Measurements from ENCODE around the gene NEU2. TPM values are rescaled to one million over a fixed set of nuclear protein-coding genes. Genes with fewer than 3 reads are reported as not detected.
"Not testable (repeated sequence)": the region's sequence is repeated elsewhere in the genome, so short reads cannot be mapped to it uniquely, and the experiment has no call there.

NEU2 gene
- polyA plus RNA-seq, 3 donors = not detected

DNA sequence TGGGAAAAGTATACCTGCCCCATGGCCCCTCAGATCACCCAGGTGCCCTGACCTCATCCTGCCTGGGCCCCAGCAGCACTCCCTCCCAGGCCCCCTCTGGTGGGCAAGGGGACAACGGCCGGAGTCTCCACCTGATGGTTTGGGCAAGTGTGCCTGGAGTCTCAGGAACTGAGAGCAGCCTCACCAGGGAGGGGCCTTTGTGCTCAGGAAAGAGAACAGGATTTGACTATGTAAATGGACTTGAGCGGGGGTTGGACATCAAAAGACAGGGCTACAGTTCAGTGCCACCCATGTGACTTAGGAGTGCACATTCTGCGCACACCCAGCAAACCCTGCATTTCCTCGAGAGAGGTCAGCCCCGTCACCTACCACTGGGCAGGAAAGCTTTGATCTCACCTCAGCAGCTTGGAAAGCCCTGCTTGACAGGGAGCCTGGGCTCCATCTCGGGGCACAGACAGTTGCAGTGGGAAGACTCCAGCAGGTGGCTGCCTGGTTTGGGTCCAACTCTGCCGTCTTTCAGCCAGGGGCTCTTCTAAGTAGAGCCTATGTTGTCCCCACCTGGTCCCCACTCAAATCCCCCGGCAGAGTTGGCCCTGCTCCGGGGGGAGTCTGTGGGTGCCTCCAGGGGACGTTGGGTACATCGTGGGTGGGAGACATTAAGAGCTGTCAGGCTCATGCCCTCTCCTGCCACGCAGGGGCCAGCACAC is 30.9 kb downstream of the NEU2 start:
- WGBS, 3 donors = 48 to 76% (median 50%) methylated on average over 13 of the region's 13 CpGs
- no peak overlapping the region for H3K27ac ChIP-seq (ENCODE audit: low read depth, low read length)

GRCh38 chr2:233063976-233064411 is 31.5 kb downstream of the NEU2 start:
- H3K27ac ChIP-seq (ENCODE audit: low read depth, low read length) = no peak overlapping the region
- WGBS, 3 donors = 54 to 94% (median 67%) methylated on average over 9 of the region's 9 CpGs

DNA sequence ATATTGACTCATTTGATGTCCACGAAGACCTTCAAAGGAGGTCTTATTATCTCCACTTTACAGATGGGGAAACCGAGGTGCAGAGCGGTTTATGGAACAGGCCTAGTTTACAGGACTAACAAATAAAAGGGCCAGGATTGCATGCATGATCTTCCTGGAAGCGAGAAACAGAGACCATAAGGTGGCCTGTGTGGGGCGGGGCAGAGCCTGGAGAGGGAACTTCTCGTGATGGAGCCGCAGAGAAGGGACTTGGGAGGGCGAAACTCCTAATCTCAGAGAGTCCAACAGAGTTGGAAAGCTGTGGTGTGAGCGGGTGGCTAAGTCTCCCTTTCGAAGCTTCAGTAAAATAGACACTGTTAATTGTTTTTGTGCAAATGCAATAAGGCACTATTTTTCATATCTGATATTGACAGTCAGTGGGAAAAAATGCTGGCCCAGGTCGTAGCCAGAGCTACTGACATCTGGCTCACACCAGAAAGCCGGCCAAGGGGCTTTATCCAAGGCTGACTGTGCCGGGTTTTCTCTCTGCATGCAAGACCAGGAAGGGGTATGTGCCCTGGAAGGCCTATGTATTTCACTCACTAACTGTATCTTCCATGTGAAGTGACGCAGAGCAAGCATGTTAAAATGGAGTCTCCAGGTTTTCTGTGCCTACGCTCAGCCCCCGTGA is 32.2 kb downstream of the NEU2 start:
- H3K27ac ChIP-seq (ENCODE audit: low read depth, low read length) = no peak overlapping the region
- WGBS, 3 donors = 64 to 73% (median 73%) methylated on average over 16 of the region's 16 CpGs

DNA sequence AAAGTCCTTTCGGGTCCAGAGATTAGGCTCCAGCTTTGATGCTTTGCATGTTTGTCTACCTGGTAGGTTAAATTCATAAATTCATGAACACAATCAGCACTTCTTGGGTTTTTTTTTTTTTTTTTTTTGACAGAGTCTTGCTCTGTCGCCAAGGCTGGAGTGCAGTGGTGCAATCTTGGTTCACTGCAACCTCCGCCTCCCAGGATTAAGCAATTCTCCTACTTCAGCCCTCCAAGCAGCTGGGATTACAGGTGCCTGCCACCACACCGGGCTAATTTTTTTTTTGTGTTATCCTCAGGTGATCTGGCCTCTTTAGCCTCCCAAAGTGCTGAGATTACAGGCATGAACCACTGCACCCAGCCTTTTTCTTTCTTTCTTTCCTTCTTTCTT is 32.7 kb downstream of the NEU2 start:
- H3K27ac ChIP-seq (ENCODE audit: low read depth, low read length) = not testable (repeated sequence)
- WGBS, 3 donors = 58 to 86% (median 59%) methylated on average over 4 of the region's 4 CpGs

- no peak overlapping the region for H3K27ac ChIP-seq (ENCODE audit: low read depth, low read length)
- WGBS, 3 donors = 87 to 93% (median 92%) methylated on average over 9 of the region's 9 CpGs
Measured at GRCh38 chr2:233065954-233066470, 33.5 kb downstream of the NEU2 start.

DNA sequence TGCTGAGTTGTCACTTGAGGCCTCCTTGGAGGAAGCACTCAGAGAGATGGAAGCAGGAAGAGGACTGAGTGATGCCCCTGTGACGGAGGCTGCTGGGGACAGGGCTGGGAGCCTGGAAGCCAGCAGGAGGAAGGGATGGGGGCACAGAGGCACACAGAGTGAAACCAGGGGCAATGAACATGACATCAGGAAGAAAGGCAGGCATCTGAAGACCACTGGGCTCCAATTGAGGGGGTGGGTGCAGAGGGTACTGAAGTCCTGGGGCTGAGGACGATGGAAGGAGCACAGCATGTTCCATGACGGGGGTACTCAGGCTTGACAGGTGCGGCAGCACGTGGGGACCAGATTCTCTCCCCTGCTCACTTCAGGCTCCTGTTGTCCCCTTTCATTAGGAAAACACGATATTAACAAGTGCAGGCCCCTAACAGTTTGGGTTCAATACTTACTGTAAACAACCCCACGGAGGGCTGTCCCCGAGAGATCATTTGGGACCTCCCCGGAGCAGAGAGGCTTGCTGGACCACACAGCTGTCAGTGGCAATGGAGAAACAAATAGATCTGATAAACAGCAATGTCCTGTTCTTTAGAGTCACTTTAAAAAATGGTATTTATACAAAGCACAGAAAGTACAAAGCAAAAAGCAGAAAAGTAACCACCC is 36.4 kb downstream of the NEU2 start:
- 50 to 69% (median 65%) methylated on average over 9 of the region's 9 CpGs for WGBS, 3 donors

DNA sequence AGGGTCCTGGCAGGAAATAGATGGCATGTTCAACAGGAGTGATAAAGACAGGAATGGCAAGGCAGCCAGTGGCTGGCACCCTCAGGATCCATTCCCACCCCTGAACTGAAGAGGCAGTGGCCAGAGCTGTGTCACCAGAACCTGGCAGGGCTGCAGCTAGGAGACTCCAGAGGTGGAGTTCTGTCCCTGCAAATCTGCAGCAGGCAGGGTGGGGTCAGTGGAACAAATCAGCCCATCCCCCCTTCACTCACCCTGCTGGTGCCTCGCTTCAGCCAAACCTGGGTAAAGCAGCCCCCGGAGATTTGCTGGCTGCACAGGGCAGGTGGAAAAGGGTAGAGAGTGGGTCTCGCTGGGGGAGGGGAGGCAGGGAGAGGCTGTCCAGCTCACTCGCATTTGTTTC is 40.4 kb downstream of the NEU2 start:
- H3K27ac ChIP-seq (ENCODE audit: low read depth, low read length) = no peak overlapping the region
- 71 to 92% (median 76%) methylated on average over 4 of the region's 4 CpGs for WGBS, 3 donors

More for the DNA sequence above, 36.4 kb downstream of the NEU2 start:
- H3K27ac ChIP-seq (ENCODE audit: low read depth, low read length) = no peak overlapping the region

- H3K27ac ChIP-seq (ENCODE audit: low read depth, low read length) = no peak overlapping the region
- WGBS, 3 donors = 57 to 76% (median 73%) methylated on average over 7 of the region's 7 CpGs
Measured at GRCh38 chr2:233074106-233074505, 41.6 kb downstream of the NEU2 start.

- 43 to 64% (median 51%) methylated on average over 6 of the region's 6 CpGs for WGBS, 3 donors
- H3K27ac ChIP-seq (ENCODE audit: low read depth, low read length) = peak overlapping the region; percentile 11
Measured at GRCh38 chr2:233075141-233075965, 42.9 kb downstream of the NEU2 start.

- 7 to 34% (median 11%) methylated on average over 2 of the region's 2 CpGs for WGBS, 3 donors
- H3K27ac ChIP-seq (ENCODE audit: low read depth, low read length) = no peak overlapping the region
Measured at GRCh38 chr2:233075966-233076339, 43.5 kb downstream of the NEU2 start.

- WGBS, 3 donors = 36 to 47% (median 41%) methylated on average over 3 of the region's 3 CpGs
- H3K27ac ChIP-seq (ENCODE audit: low read depth, low read length) = no peak overlapping the region
Measured at GRCh38 chr2:233076749-233077148, 44.3 kb downstream of the NEU2 start.

DNA sequence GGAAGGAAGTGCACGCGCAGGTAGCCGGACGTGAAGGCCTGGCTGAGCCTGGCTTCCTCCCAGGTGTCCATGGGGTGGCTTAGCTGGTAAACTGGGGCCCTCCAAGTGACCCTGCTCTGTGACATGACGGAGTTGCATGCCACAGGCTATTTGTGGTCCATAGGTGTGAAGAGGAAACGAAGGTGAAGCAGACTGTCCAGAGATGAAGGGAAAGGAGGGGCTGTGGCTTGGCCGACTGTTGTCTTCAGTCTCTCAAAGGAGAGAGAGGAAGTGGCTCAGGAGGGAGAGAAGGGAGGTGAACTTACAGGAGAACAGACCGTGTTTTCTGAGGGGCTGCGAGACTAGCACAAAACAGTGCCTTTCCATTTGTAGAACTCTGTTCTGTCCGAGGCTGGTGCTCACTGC is 47.0 kb downstream of the NEU2 start:
- WGBS, 3 donors = 32 to 53% (median 36%) methylated on average over 10 of the region's 10 CpGs
- no peak overlapping the region for H3K27ac ChIP-seq (ENCODE audit: low read depth, low read length)

GRCh38 chr2:233079953-233080835 is 47.7 kb downstream of the NEU2 start:
- H3K27ac ChIP-seq (ENCODE audit: low read depth, low read length) = no peak overlapping the region
- 64 to 81% (median 70%) methylated on average over 20 of the region's 20 CpGs for WGBS, 3 donors

- 82 to 93% (median 91%) methylated on average over 11 of the region's 11 CpGs for WGBS, 3 donors
- no peak overlapping the region for H3K27ac ChIP-seq (ENCODE audit: low read depth, low read length)
Measured at GRCh38 chr2:233080836-233081229, 48.4 kb downstream of the NEU2 start.

GRCh38 chr2:233081232-233081730 is 48.8 kb downstream of the NEU2 start:
- 43 to 82% (median 67%) methylated on average over 9 of the region's 9 CpGs for WGBS, 3 donors

GRCh38 chr2:233081731-233082221 is 49.3 kb downstream of the NEU2 start:
- 82 to 84% (median 83%) methylated on average over 13 of the region's 13 CpGs for WGBS, 3 donors
- H3K27ac ChIP-seq (ENCODE audit: low read depth, low read length) = no peak overlapping the region

More at GRCh38 chr2:233081232-233081730, 48.8 kb downstream of the NEU2 start:
- no peak overlapping the region for H3K27ac ChIP-seq (ENCODE audit: low read depth, low read length)

- WGBS, 3 donors = 44 to 65% (median 49%) methylated on average over 11 of the region's 11 CpGs
- no peak overlapping the region for H3K27ac ChIP-seq (ENCODE audit: low read depth, low read length)
Measured at GRCh38 chr2:233082222-233082930, 49.9 kb downstream of the NEU2 start.
